SK-N-MC (cell line): ENCODE measurements around the gene LLGL1.

Source experiments
- EZH2 ChIP-seq: fragments of 200-600 bp; sonication (generic); IDR thresholded peaks from one replicate; pipeline ENCODE4 v1.6.1; 2017; ENCODE audit warnings: antibody characterized with exemption
- POLR2AphosphoS5 ChIP-seq: IDR thresholded peaks from 2 replicates; pipeline ENCODE4 v1.6.1; 2012; ENCODE audit warnings: mild to moderate bottlenecking, low read depth, low read length, borderline replicate concordance

DNA sequence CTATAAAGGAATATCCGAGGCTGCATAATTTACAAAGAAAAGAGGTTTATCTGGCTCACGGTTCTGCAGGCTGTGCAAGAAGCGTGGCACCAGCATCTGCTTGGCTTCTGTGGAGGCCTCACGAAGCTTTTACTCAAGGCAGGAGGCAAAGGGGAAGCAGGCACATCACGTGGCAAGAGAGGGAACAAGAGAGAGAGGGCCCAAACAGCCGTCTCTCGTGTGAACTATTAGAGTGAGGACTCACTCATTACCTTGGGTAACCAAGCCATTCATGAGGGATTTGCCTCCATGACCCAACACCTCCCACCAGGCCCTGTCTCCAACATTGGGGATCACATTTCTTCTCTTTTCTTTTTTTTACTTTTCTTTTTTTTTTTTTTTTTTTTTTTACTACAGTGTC lies 49.3 kb upstream of the LLGL1 start:
- no peak for TF ChIP-seq POLR2AphosphoS5
- no peak for TF ChIP-seq EZH2
